Astrocyte (in vitro differentiated cells and primary cell): ENCODE results near the gene SDK1.

Experiments
- CTCF ChIP-seq: IDR thresholded peaks from 2 replicates; pipeline ENCODE4 v1.5.1; 2011; ENCODE audit warnings: low read depth, mild to moderate bottlenecking, inconsistent platforms, low read length, moderate library complexity; ENCODE audit not compliant: insufficient read depth
- EZH2 ChIP-seq: IDR thresholded peaks from 2 replicates; pipeline ENCODE4 v1.6.1; 2012; ENCODE audit warnings: mild to moderate bottlenecking, low read length, inconsistent platforms; ENCODE audit not compliant: insufficient read depth

GRCh38 chr7:3533040-3533439 is 232.0 kb downstream of the SDK1 start:
- TF ChIP-seq CTCF (no peak), EZH2 (no peak)
